T-helper 1 cell treated with Interleukin-12 subunit alpha and Interleukin-12 subunit beta and Interleukin-4 antibody, amounts not matched to agents 30 μg/mL and 1 μg/mL, for 36 hours (primary cell): Measurements from ENCODE around the gene SPTBN4.

Experiments used
- H3K27ac Mint-ChIP-seq: one replicate; pipeline ENCODE4 v1.8.0; 2021; ENCODE audit warnings: mild to moderate bottlenecking, mixed read lengths
- H3K27me3 Mint-ChIP-seq: one replicate; pipeline ENCODE4 v1.8.0; 2021; ENCODE audit warnings: low read depth, mixed read lengths
- H3K36me3 Mint-ChIP-seq: one replicate; pipeline ENCODE4 v1.8.0; 2021; ENCODE audit warnings: low read depth, mixed read lengths
- H3K4me1 Mint-ChIP-seq: one replicate; pipeline ENCODE4 v1.8.0; 2021; ENCODE audit warnings: low read depth, mixed read lengths
- H3K4me3 Mint-ChIP-seq: one replicate; pipeline ENCODE4 v1.8.0; 2021; ENCODE audit warnings: mild to moderate bottlenecking, moderate library complexity, mixed read lengths
- H3K9me3 Mint-ChIP-seq: one replicate; pipeline ENCODE4 v1.8.0; 2021; ENCODE audit warnings: mixed read lengths

Gene SPTBN4

GRCh38 chr19:40501599-40501998 lies 34.8 kb downstream of the SPTBN4 start:
- H3K4me3 Mint-ChIP-seq = no peak overlapping the region
- no peak overlapping the region for H3K27ac Mint-ChIP-seq
- H3K9me3 Mint-ChIP-seq = no peaks in the 10 kb centered on the region
- no peaks in the 10 kb centered on the region for H3K36me3 Mint-ChIP-seq
- H3K27me3 Mint-ChIP-seq = peaks cover 13% of the 10 kb centered on the region
- H3K4me1 Mint-ChIP-seq = peaks cover 3% of the 10 kb centered on the region

- Mint-ChIP-seq H3K4me1 (peaks cover 3% of the 10 kb centered on the region), H3K27me3 (peaks cover 13% of the 10 kb centered on the region), H3K4me3 (no peak overlapping the region), H3K36me3 (no peaks in the 10 kb centered on the region), H3K27ac (no peak overlapping the region), H3K9me3 (no peaks in the 10 kb centered on the region)
Observed at GRCh38 chr19:40502081-40502480, 35.3 kb downstream of the SPTBN4 start.

- peaks cover 3% of the 10 kb centered on the region for H3K4me1 Mint-ChIP-seq
- no peaks in the 10 kb centered on the region for H3K9me3 Mint-ChIP-seq
- H3K27ac Mint-ChIP-seq = no peak overlapping the region
- H3K27me3 Mint-ChIP-seq = peaks cover 13% of the 10 kb centered on the region
- H3K36me3 Mint-ChIP-seq = no peaks in the 10 kb centered on the region
- no peak overlapping the region for H3K4me3 Mint-ChIP-seq
Observed at GRCh38 chr19:40502647-40503319, 36.0 kb downstream of the SPTBN4 start.

GRCh38 chr19:40503320-40503695 lies 36.5 kb downstream of the SPTBN4 start:
- H3K9me3 Mint-ChIP-seq = no peaks in the 10 kb centered on the region
- peaks cover 13% of the 10 kb centered on the region for H3K27me3 Mint-ChIP-seq
- no peak overlapping the region for H3K4me3 Mint-ChIP-seq
- H3K27ac Mint-ChIP-seq = no peak overlapping the region
- peaks cover 3% of the 10 kb centered on the region for H3K4me1 Mint-ChIP-seq
- H3K36me3 Mint-ChIP-seq = no peaks in the 10 kb centered on the region

- Mint-ChIP-seq H3K4me3 (no peak overlapping the region), H3K36me3 (no peaks in the 10 kb centered on the region), H3K27ac (no peak overlapping the region), H3K27me3 (peaks cover 23% of the 10 kb centered on the region), H3K9me3 (no peaks in the 10 kb centered on the region), H3K4me1 (peaks cover 3% of the 10 kb centered on the region)
Observed at GRCh38 chr19:40506099-40506498, 39.3 kb downstream of the SPTBN4 start.

- Mint-ChIP-seq H3K4me3 (no peak overlapping the region), H3K9me3 (no peaks in the 10 kb centered on the region), H3K27ac (no peak overlapping the region), H3K4me1 (peaks cover 3% of the 10 kb centered on the region), H3K27me3 (peaks cover 36% of the 10 kb centered on the region), H3K36me3 (no peaks in the 10 kb centered on the region)
Observed at GRCh38 chr19:40507892-40508291, 41.1 kb downstream of the SPTBN4 start.

GRCh38 chr19:40508739-40509260 lies 42.0 kb downstream of the SPTBN4 start:
- Mint-ChIP-seq H3K4me3 (no peak overlapping the region), H3K27me3 (peaks cover 42% of the 10 kb centered on the region)

GRCh38 chr19:40510526-40511115 lies 43.8 kb downstream of the SPTBN4 start:
- Mint-ChIP-seq H3K9me3 (no peaks in the 10 kb centered on the region), H3K36me3 (no peaks in the 10 kb centered on the region), H3K4me1 (no peaks in the 10 kb centered on the region), H3K27ac (no peak overlapping the region), H3K4me3 (no peak overlapping the region), H3K27me3 (peaks cover 45% of the 10 kb centered on the region)

More at GRCh38 chr19:40508739-40509260, 42.0 kb downstream of the SPTBN4 start:
- Mint-ChIP-seq H3K4me1 (peaks cover 3% of the 10 kb centered on the region), H3K9me3 (no peaks in the 10 kb centered on the region), H3K27ac (no peak overlapping the region), H3K36me3 (no peaks in the 10 kb centered on the region)

- Mint-ChIP-seq H3K27me3 (peaks cover 42% of the 10 kb centered on the region), H3K36me3 (no peaks in the 10 kb centered on the region)
Observed at GRCh38 chr19:40511487-40511886, 44.7 kb downstream of the SPTBN4 start.

GRCh38 chr19:40512110-40512472 lies 45.3 kb downstream of the SPTBN4 start:
- no peaks in the 10 kb centered on the region for H3K36me3 Mint-ChIP-seq
- no peak overlapping the region for H3K27ac Mint-ChIP-seq
- peak overlapping the region; percentile 21 for H3K4me3 Mint-ChIP-seq
- H3K4me1 Mint-ChIP-seq = no peaks in the 10 kb centered on the region
- no peaks in the 10 kb centered on the region for H3K9me3 Mint-ChIP-seq
- peaks cover 47% of the 10 kb centered on the region for H3K27me3 Mint-ChIP-seq

More at GRCh38 chr19:40511487-40511886, 44.7 kb downstream of the SPTBN4 start:
- Mint-ChIP-seq H3K27ac (no peak overlapping the region), H3K4me3 (no peak overlapping the region), H3K4me1 (no peaks in the 10 kb centered on the region), H3K9me3 (no peaks in the 10 kb centered on the region)

- Mint-ChIP-seq H3K4me1 (no peaks in the 10 kb centered on the region), H3K27me3 (peaks cover 51% of the 10 kb centered on the region), H3K36me3 (no peaks in the 10 kb centered on the region)
Observed at GRCh38 chr19:40512473-40513344, 45.9 kb downstream of the SPTBN4 start.

GRCh38 chr19:40513345-40513678 lies 46.5 kb downstream of the SPTBN4 start:
- H3K4me1 Mint-ChIP-seq = no peaks in the 10 kb centered on the region
- H3K9me3 Mint-ChIP-seq = no peaks in the 10 kb centered on the region
- peaks cover 51% of the 10 kb centered on the region for H3K27me3 Mint-ChIP-seq
- no peaks in the 10 kb centered on the region for H3K36me3 Mint-ChIP-seq
- no peak overlapping the region for H3K4me3 Mint-ChIP-seq
- no peak overlapping the region for H3K27ac Mint-ChIP-seq

More at GRCh38 chr19:40512473-40513344, 45.9 kb downstream of the SPTBN4 start:
- H3K4me3 Mint-ChIP-seq = no peak overlapping the region
- no peak overlapping the region for H3K27ac Mint-ChIP-seq
- no peaks in the 10 kb centered on the region for H3K9me3 Mint-ChIP-seq

GRCh38 chr19:40513741-40514315 lies 47.0 kb downstream of the SPTBN4 start:
- H3K4me3 Mint-ChIP-seq = no peak overlapping the region
- no peak overlapping the region for H3K27ac Mint-ChIP-seq
- peaks cover 46% of the 10 kb centered on the region for H3K27me3 Mint-ChIP-seq
- H3K4me1 Mint-ChIP-seq = no peaks in the 10 kb centered on the region
- H3K36me3 Mint-ChIP-seq = no peaks in the 10 kb centered on the region
- H3K9me3 Mint-ChIP-seq = no peaks in the 10 kb centered on the region

- no peak overlapping the region for H3K4me3 Mint-ChIP-seq
- no peaks in the 10 kb centered on the region for H3K9me3 Mint-ChIP-seq
- H3K4me1 Mint-ChIP-seq = no peaks in the 10 kb centered on the region
- no peaks in the 10 kb centered on the region for H3K36me3 Mint-ChIP-seq
- H3K27ac Mint-ChIP-seq = no peak overlapping the region
- H3K27me3 Mint-ChIP-seq = peaks cover 42% of the 10 kb centered on the region
Observed at GRCh38 chr19:40517248-40517647, 50.4 kb downstream of the SPTBN4 start.
